Endothelial cell of umbilical vein (primary cell): ENCODE results near the gene CXCL6. TPM values are rescaled to one million over a fixed set of nuclear protein-coding genes. Genes with fewer than 3 reads are reported as not detected.

Experiments used
- BruUV-seq: library from RNA; stranded (reverse); fragments of 400-500 nt; replicated peaks from 2 replicates; lab custom pipeline; 2021; lab: Mats Ljungman, UMichigan
- CTCF ChIA-PET: fragments of 300-600, 350-600 bp; sonication (Branson Sonifier 250); formaldehyde crosslinking; loops from one replicate; lab custom pipeline; 2021; ENCODE audit warnings: antibody characterized with exemption, inconsistent platforms; lab: Charles Lee
- POLR2A ChIA-PET: fragments of 300-600, 350-600 bp; sonication (Branson Sonifier 250); formaldehyde crosslinking; loops from one replicate; lab custom pipeline; 2021; ENCODE audit warnings: antibody characterized with exemption, inconsistent platforms; lab: Charles Lee
- DNase-seq: peaks from one replicate; pipeline ENCODE4 v3.0.0-alpha.2; 2011; ENCODE audit warnings: low read depth, low spot score
- FAIRE-seq: peaks from 2 replicates; lab custom pipeline; 2011; peaks lifted over from hg19 to GRCh38; lab: Jason Lieb, UNC
- H2AFZ ChIP-seq: 2 replicates; pipeline ENCODE4 v1.6.0; 2012; ENCODE audit warnings: low read depth, low read length, control low read depth, inconsistent platforms
- H3K27ac ChIP-seq: 2 replicates; pipeline ENCODE4 v1.5.1; 2011; ENCODE audit warnings: low read depth, mild to moderate bottlenecking, control low read depth, low read length, moderate library complexity; ENCODE audit not compliant: insufficient read depth
- H3K27me3 ChIP-seq, 2 experiments: 2 replicates each; pipeline versions ENCODE4 v1.6.0 to v1.6.1; 2011; ENCODE audit warnings: low read length in 2 of 2, mixed read lengths in 1 of 2; ENCODE audit not compliant: control insufficient read depth in 2 of 2, insufficient read depth in 2 of 2
- H3K36me3 ChIP-seq, 2 experiments: 2 replicates in 1 of 2; 3 replicates in 1 of 2; pipeline ENCODE4 v1.5.1; 2011; ENCODE audit warnings: low read length in 2 of 2, mild to moderate bottlenecking in 1 of 2, moderate library complexity in 1 of 2; ENCODE audit not compliant: control insufficient read depth in 2 of 2, insufficient read depth in 2 of 2; ENCODE audit errors: extremely low read depth in 1 of 2
- H3K4me1 ChIP-seq: 3 replicates; pipeline ENCODE4 v1.5.1; 2011; ENCODE audit warnings: mild to moderate bottlenecking, low read length; ENCODE audit not compliant: control insufficient read depth, insufficient read depth; ENCODE audit errors: extremely low read depth
- H3K4me2 ChIP-seq: 2 replicates; pipeline ENCODE4 v1.6.1; 2011; ENCODE audit warnings: low read length, control low read depth, mixed read lengths; ENCODE audit not compliant: insufficient read depth
- H3K4me3 ChIP-seq, 3 experiments: fragments of 200-600 bp in 1 of 3; sonication (generic), shearing (Covaris generic) in 1 of 3; replicated peaks in 1 of 3; 2 replicates each; pipeline ENCODE4 v1.5.1; 2011 to 2016; ENCODE audit warnings: control low read depth in 3 of 3, low read length in 3 of 3, mild to moderate bottlenecking in 2 of 3, inconsistent platforms in 1 of 3, low read depth in 1 of 3, moderate library complexity in 1 of 3; ENCODE audit not compliant: insufficient read depth in 1 of 3
- H3K79me2 ChIP-seq: 2 replicates; pipeline ENCODE4 v1.6.0; 2012; ENCODE audit warnings: low read length, inconsistent platforms; ENCODE audit not compliant: control insufficient read depth, insufficient read depth
- H3K9ac ChIP-seq: replicated peaks from 2 replicates; pipeline ENCODE3; 2011; ENCODE audit warnings: low read length, control low read depth; ENCODE audit not compliant: insufficient read depth; ENCODE audit errors: extremely low read depth
- H3K9me1 ChIP-seq: replicated peaks from 3 replicates; pipeline ENCODE4 v1.6.0; 2011; ENCODE audit warnings: mild to moderate bottlenecking, low read length; ENCODE audit not compliant: control insufficient read depth, insufficient read depth; ENCODE audit errors: extremely low read depth
- H3K9me3 ChIP-seq: replicated peaks from 2 replicates; pipeline ENCODE4 v1.5.1; 2012; ENCODE audit warnings: low read length, inconsistent platforms; ENCODE audit not compliant: control insufficient read depth, insufficient read depth
- H4K20me1 ChIP-seq: replicated peaks from 2 replicates; pipeline ENCODE3; 2011; ENCODE audit warnings: mild to moderate bottlenecking, low read length; ENCODE audit not compliant: control insufficient read depth, insufficient read depth; ENCODE audit errors: extremely low read depth
- EZH2 ChIP-seq: IDR thresholded peaks from 2 replicates; pipeline ENCODE4 v1.6.1; 2012; ENCODE audit warnings: borderline replicate concordance, low read depth, mild to moderate bottlenecking, moderate library complexity, low read length, inconsistent platforms; ENCODE audit not compliant: severe bottlenecking
- FOS ChIP-seq: IDR thresholded peaks from 2 replicates; pipeline ENCODE4 v1.6.1; 2011; ENCODE audit warnings: mild to moderate bottlenecking, low read length, moderate library complexity, borderline replicate concordance; ENCODE audit not compliant: insufficient read depth
- GATA2 ChIP-seq: IDR thresholded peaks from 2 replicates; pipeline ENCODE4 v1.7.0; 2011; ENCODE audit warnings: low read depth, mild to moderate bottlenecking, moderate library complexity, mixed read lengths, low read length; ENCODE audit not compliant: insufficient read length, insufficient read depth
- JUN ChIP-seq: IDR thresholded peaks from 2 replicates; pipeline ENCODE4 v1.6.1; 2011; ENCODE audit warnings: borderline replicate concordance, low read depth; ENCODE audit not compliant: insufficient read length, insufficient read depth
- MYC ChIP-seq: IDR thresholded peaks from one replicate; pipeline ENCODE4 v1.6.1; 2011; ENCODE audit warnings: mild to moderate bottlenecking, low read depth, low read length
- POLR2A ChIP-seq: IDR thresholded peaks from 2 replicates; pipeline ENCODE4 v1.6.1; 2012; ENCODE audit warnings: low read depth, mild to moderate bottlenecking, control low read depth, low read length
- POLR2AphosphoS5 ChIP-seq: IDR thresholded peaks from 2 replicates; pipeline ENCODE4 v1.6.1; 2012; ENCODE audit warnings: low read depth, mild to moderate bottlenecking, control low read depth, low read length, moderate library complexity; ENCODE audit not compliant: insufficient read depth
- dilution Hi-C: fragments of 300-500 bp; cut with MboI; formaldehyde crosslinking; loops from one replicate; pipeline ENCODE4 v1.15.0; 2019; ENCODE audit warnings: low sequenced_read_pairs; ENCODE audit not compliant: extremely low pct_ligation_motif_present
- intact Hi-C: fragments of 100-400 bp; cut with micrococcal nuclease; formaldehyde crosslinking; loops from one replicate; pipeline ENCODE4 v1.10.0; 2022
- polyA plus RNA-seq, 4 experiments: library from polyadenylated mRNA; depleted of rRNA in 3 of 4; stranded (reverse) in 3 of 4; unstranded in 1 of 4; fragments of >200 nt; gene quantifications; 2 replicates each; pipeline versions ENCODE4 v1.2.1 to v1.2.3, GENCODE V29; 2011 to 2012; ENCODE audit warnings: missing spikeins in 1 of 4
- total RNA-seq: library from RNA; stranded (reverse); gene quantifications from 2 replicates; pipeline ENCODE4 v1.2.3, GENCODE V29; 2021
- TF ChIP-seq, protein P1 (sequence below): IDR thresholded peaks from 2 replicates; pipeline ENCODE4 v1.6.1; 2011; ENCODE audit not compliant: insufficient read depth, insufficient read length
- TF ChIP-seq, protein P2 (sequence below), 2 donors: IDR thresholded peaks; 1 replicate in 1 of 2; 2 replicates in 1 of 2; pipeline ENCODE4 v1.5.1; 2011; ENCODE audit warnings: low read length in 2 of 2, mild to moderate bottlenecking in 2 of 2, moderate library complexity in 2 of 2, control low read depth in 1 of 2, inconsistent platforms in 1 of 2, low read depth in 1 of 2; ENCODE audit not compliant: insufficient read depth in 1 of 2; ENCODE audit errors: extremely low read depth in 1 of 2

CXCL6 gene
- total and polyA plus RNA-seq, 2 donors (not counting 3 experiments of a cell fraction or from before 2014, with no cell fraction given) = 0.81 to 1.2 TPM

DNA sequence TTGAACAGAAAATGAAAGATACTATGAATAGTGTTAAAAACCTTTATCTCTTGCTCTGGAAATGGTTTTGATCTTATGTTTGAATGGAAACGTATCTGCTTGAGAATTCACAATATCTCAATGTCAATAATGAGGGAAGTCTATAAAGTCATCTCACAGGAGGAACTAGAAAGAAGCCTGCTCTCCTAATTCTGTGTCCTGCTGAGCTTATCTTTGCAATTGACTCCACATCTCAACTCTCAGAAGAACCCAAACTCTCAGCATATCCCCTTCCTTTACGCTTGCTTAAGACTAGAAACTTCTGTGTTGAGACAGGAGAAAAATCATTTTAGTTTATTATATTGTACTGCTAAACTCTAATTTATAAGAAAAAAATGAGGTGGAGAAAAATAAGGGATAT lies 8.3 kb downstream of the CXCL6 start:
- no peaks in the 10 kb centered on the region for H3K27me3 ChIP-seq
- no peak overlapping the region for H3K4me3 ChIP-seq
- no peaks in the 10 kb centered on the region for H3K9me3 ChIP-seq
- peak overlapping the region; percentile 46 for H3K27ac ChIP-seq
- no peaks in the 10 kb centered on the region for H3K36me3 ChIP-seq
- ChIA-PET CTCF (interaction anchor here (1.0 to 2.2 kb wide), 7 partner anchors 8 to 115 kb away, joined by 3 to 11 read pairs (median 3); partner anchors contain the start of genes CXCL8 and PF4V1), POLR2A (no interaction called here)
- no peak overlapping the region for H3K9ac ChIP-seq
- no TSS peak for BruUV-seq
- peak overlapping the region; percentile 70 for H3K4me2 ChIP-seq
- H3K4me1 ChIP-seq = peaks cover 30% of the 10 kb centered on the region
- H2AFZ ChIP-seq = no peak overlapping the region
- no peaks in the 10 kb centered on the region for H4K20me1 ChIP-seq
- no peaks in the 10 kb centered on the region for H3K79me2 ChIP-seq
- DNase-seq = no peak
- H3K9me1 ChIP-seq = no peaks in the 10 kb centered on the region
- no peak for TF ChIP-seq FOS
- TF ChIP-seq, protein P1, sequence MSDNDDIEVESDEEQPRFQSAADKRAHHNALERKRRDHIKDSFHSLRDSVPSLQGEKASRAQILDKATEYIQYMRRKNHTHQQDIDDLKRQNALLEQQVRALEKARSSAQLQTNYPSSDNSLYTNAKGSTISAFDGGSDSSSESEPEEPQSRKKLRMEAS = no peak
- TF ChIP-seq JUN = no peak
- no peak for TF ChIP-seq GATA2
- intact Hi-C loops = loop anchor here (5.0 kb wide), 1 partner anchor 183 kb away; no protein-coding TSS in a partner anchor
- dilution Hi-C loops = no loop called here
- no peak for FAIRE-seq

DNA sequence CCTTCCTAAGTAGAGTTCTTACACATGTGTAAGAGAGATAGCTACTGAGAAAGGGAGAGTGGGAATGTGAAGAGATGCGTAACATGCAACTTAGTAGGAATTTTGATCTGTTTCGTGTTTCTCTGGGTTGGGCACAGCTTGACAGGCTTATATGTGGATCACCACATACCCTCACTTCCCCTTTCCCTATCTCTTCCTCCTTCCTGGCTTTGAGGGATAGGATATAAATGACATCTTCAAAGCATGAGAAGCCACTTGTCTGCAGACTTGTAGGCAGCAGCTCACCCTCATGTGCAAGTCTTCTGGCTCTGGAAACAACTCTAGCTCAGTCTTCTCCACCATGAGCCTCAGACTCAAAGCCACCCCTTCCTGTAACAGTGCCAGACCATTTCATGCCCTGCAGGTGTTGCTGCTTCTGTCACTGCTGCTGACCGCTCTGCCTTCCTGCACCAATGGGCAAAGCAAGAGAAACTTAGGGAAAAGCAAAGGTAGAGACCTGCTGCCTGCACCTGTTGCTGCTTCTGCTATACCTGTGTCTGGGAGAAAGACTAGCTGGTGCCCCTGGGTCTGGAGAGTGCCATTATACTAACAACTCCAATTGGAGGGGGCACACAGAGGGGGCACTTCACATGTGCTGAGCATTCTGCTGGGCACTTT lies 11.2 kb downstream of the CXCL6 start:
- Histone ChIP-seq H3K27ac (no peak overlapping the region), H3K79me2 (no peaks in the 10 kb centered on the region), H3K9me3 (no peaks in the 10 kb centered on the region), H3K4me2 (no peak overlapping the region), H2AFZ (no peak overlapping the region), H3K4me1 (peaks cover 18% of the 10 kb centered on the region), H4K20me1 (no peaks in the 10 kb centered on the region), H3K9me1 (no peaks in the 10 kb centered on the region), H3K27me3 (no peaks in the 10 kb centered on the region), H3K4me3 (no peak overlapping the region), H3K9ac (no peak overlapping the region), H3K36me3 (no peaks in the 10 kb centered on the region)
- intact Hi-C loops (no loop called here), dilution Hi-C loops (no loop called here)
- FAIRE-seq (no peak), DNase-seq (no peak)
- BruUV-seq = no TSS peak
- TF ChIP-seq GATA2 = no peak
- TF ChIP-seq MYC = no peak
- TF ChIP-seq POLR2A = no peak
- no peak for TF ChIP-seq JUN
- TF ChIP-seq, protein P1 = no peak
- no peak for TF ChIP-seq FOS
- no peak for TF ChIP-seq EZH2
- no peak for TF ChIP-seq POLR2AphosphoS5
- TF ChIP-seq, protein P2, sequence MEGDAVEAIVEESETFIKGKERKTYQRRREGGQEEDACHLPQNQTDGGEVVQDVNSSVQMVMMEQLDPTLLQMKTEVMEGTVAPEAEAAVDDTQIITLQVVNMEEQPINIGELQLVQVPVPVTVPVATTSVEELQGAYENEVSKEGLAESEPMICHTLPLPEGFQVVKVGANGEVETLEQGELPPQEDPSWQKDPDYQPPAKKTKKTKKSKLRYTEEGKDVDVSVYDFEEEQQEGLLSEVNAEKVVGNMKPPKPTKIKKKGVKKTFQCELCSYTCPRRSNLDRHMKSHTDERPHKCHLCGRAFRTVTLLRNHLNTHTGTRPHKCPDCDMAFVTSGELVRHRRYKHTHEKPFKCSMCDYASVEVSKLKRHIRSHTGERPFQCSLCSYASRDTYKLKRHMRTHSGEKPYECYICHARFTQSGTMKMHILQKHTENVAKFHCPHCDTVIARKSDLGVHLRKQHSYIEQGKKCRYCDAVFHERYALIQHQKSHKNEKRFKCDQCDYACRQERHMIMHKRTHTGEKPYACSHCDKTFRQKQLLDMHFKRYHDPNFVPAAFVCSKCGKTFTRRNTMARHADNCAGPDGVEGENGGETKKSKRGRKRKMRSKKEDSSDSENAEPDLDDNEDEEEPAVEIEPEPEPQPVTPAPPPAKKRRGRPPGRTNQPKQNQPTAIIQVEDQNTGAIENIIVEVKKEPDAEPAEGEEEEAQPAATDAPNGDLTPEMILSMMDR (IDR thresholded peaks at IDR 0.05; ENCODE audit: extremely low read depth in 1 of 2, insufficient read depth in 1 of 2, low read depth in 1 of 2, low read length in 2 of 2) = no peak
- POLR2A ChIA-PET = interaction anchor here (1.3 kb wide), 1 partner anchor 9 kb away, joined by 3 read pairs; no protein-coding TSS in a partner anchor
- CTCF ChIA-PET = interaction anchor here (0.8 to 1.0 kb wide), 2 partner anchors 17 to 286 kb away, joined by 3 to 5 read pairs; no protein-coding TSS in a partner anchor
